ENCODE data around the gene SPDYE2. TPM values are rescaled to one million over a fixed set of nuclear protein-coding genes. Genes with fewer than 3 reads are reported as not detected.
A peak's percentile ranks its signal among the peaks of the same experiment; 100 is the strongest.
"Not testable (repeated sequence)": the region's sequence is repeated elsewhere in the genome, so short reads cannot be mapped to it uniquely, and the experiment has no call there.

SPDYE2 gene
- total and polyA plus RNA-seq, 9 of the 15 experiments (the other 6 are each of a cell fraction or from before 2014, with no cell fraction given), result 0.34 to 0.76 TPM; not detected in 7

DNA sequence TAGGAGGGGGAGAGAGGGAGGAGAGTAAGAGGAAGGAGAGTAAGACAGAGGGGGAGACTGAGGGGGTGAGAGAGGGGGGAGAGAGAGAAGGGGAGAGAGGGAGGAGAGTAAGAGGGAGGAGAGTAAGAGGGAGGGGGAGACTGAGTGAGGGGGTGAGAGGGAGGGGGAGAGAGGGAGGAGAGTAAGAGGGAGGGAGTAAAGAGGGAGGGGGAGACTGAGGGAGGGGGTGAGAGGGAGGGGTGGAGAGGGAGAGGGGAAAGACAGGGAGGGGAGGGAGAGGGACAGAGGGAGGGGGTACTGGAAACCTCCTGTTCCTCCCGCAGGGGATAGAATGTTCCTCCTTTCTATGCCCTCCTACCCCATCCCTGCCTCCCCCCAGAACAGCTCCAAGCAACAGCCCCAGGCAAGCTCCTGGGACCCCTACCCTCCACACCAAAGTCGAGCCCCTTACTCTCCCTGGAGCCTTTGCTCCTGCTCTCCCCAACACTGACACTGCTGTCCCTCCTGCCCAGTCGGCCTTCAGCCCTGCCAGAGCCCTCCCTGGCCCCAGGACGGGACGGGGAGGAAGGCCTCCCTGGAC is 38.3 kb upstream of the SPDYE2 start:
- WGBS (ENCODE audit: insufficient coverage, low coverage, missing lambda C conversion rate), result 51% methylated on average over 4 of the region's 5 CpGs
- H3K9me1 ChIP-seq (ENCODE audit: control insufficient read depth, insufficient read depth, low read length), result not testable (repeated sequence)

More for the DNA sequence above, 38.3 kb upstream of the SPDYE2 start:
- intact Hi-C loops (cut with micrococcal nuclease); ATAC-seq; FAIRE-seq; BruUV-seq (replicated peaks); H3K4me1 ChIP-seq (replicated peaks in 1 of 2; ENCODE audit: control insufficient read depth in 2 of 2, insufficient read depth in 2 of 2, low read length in 2 of 2); H3K27ac ChIP-seq (ENCODE audit: extremely low read depth, low read depth, low read length); POLR2A ChIA-PET; H3K27me3 ChIP-seq (ENCODE audit: control insufficient read depth in 2 of 2, insufficient read depth in 2 of 2, low read length in 2 of 2); CTCF ChIA-PET (ENCODE audit: low intra/inter-chr PET ratio); H3K79me2 ChIP-seq (ENCODE audit: control insufficient read depth, insufficient read depth, low read length); in situ Hi-C loops (cut with MboI); H3K36me3 ChIP-seq (ENCODE audit: control insufficient read depth, insufficient read depth, low read length); H3K9me3 ChIP-seq (replicated peaks; ENCODE audit: control insufficient read depth, insufficient read depth, low read depth, low read length); H4K20me1 ChIP-seq (replicated peaks; ENCODE audit: control insufficient read depth, insufficient read depth, low read length): not testable (repeated sequence)
- H3K9ac ChIP-seq (ENCODE audit: insufficient read depth in 1 of 2, low read depth in 2 of 2, low read length in 2 of 2), result peak overlapping the region; percentile 25 to 78; a peak in 2 of 4 replicates
- peak in 1 of 4 experiments; percentile 90 for DNase-seq (ENCODE audit: extremely low read depth in 1 of 4, low spot score in 3 of 4)
- peak; percentile 70; the same call in 1 of the 2 replicates for TF ChIP-seq ZBTB7A (IDR thresholded peaks at IDR 0.05; ENCODE audit: borderline replicate concordance, control insufficient read depth, low read depth, low read length)
- 0 out of 2 replicates have a peak, but pooled peaks have one; percentile 18 for TF ChIP-seq DPF2 (IDR thresholded peaks at IDR 0.05)
- TF ChIP-seq ZNF263 (CRISPR knock-in tag; IDR thresholded peaks at IDR 0.05; ENCODE audit: borderline replicate concordance), result peak; percentile 79; the same call in 1 of the 2 replicates
- TF ChIP-seq, protein P1, sequence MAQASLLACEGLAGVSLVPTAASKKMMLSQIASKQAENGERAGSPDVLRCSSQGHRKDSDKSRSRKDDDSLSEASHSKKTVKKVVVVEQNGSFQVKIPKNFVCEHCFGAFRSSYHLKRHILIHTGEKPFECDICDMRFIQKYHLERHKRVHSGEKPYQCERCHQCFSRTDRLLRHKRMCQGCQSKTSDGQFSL (CRISPR knock-in tag; IDR thresholded peaks at IDR 0.05), result peak; percentile 61; the same call in 1 of the 2 replicates
- TF ChIP-seq, protein P1 (tag; IDR thresholded peaks at IDR 0.05), result not testable (repeated sequence)
- TF ChIP-seq RBM22 (IDR thresholded peaks at IDR 0.05; ENCODE audit: low read depth, low read length, poor library complexity, severe bottlenecking), result peak; percentile 61
- TF ChIP-seq KDM4B (IDR thresholded peaks at IDR 0.05; ENCODE audit: borderline replicate concordance in 2 of 2, low read depth in 1 of 2), result 0 out of 4 replicates have a peak, but pooled peaks of 1 of the 2 experiments have one; percentile 42
- TF ChIP-seq, protein P2, sequence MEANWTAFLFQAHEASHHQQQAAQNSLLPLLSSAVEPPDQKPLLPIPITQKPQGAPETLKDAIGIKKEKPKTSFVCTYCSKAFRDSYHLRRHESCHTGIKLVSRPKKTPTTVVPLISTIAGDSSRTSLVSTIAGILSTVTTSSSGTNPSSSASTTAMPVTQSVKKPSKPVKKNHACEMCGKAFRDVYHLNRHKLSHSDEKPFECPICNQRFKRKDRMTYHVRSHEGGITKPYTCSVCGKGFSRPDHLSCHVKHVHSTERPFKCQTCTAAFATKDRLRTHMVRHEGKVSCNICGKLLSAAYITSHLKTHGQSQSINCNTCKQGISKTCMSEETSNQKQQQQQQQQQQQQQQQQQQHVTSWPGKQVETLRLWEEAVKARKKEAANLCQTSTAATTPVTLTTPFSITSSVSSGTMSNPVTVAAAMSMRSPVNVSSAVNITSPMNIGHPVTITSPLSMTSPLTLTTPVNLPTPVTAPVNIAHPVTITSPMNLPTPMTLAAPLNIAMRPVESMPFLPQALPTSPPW (CRISPR knock-in tag; IDR thresholded peaks at IDR 0.05), result peak; percentile 77
- peak; percentile 70 for TF ChIP-seq EGR1 (conservative IDR thresholded peaks at IDR 0.05)
- TF ChIP-seq, protein P3, sequence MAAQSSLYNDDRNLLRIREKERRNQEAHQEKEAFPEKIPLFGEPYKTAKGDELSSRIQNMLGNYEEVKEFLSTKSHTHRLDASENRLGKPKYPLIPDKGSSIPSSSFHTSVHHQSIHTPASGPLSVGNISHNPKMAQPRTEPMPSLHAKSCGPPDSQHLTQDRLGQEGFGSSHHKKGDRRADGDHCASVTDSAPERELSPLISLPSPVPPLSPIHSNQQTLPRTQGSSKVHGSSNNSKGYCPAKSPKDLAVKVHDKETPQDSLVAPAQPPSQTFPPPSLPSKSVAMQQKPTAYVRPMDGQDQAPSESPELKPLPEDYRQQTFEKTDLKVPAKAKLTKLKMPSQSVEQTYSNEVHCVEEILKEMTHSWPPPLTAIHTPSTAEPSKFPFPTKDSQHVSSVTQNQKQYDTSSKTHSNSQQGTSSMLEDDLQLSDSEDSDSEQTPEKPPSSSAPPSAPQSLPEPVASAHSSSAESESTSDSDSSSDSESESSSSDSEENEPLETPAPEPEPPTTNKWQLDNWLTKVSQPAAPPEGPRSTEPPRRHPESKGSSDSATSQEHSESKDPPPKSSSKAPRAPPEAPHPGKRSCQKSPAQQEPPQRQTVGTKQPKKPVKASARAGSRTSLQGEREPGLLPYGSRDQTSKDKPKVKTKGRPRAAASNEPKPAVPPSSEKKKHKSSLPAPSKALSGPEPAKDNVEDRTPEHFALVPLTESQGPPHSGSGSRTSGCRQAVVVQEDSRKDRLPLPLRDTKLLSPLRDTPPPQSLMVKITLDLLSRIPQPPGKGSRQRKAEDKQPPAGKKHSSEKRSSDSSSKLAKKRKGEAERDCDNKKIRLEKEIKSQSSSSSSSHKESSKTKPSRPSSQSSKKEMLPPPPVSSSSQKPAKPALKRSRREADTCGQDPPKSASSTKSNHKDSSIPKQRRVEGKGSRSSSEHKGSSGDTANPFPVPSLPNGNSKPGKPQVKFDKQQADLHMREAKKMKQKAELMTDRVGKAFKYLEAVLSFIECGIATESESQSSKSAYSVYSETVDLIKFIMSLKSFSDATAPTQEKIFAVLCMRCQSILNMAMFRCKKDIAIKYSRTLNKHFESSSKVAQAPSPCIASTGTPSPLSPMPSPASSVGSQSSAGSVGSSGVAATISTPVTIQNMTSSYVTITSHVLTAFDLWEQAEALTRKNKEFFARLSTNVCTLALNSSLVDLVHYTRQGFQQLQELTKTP (IDR thresholded peaks at IDR 0.05; ENCODE audit: low read depth in 1 of 2, partially characterized antibody in 2 of 2), result peak in 1 of 2 experiments; percentile 51
- TF ChIP-seq, protein P4, sequence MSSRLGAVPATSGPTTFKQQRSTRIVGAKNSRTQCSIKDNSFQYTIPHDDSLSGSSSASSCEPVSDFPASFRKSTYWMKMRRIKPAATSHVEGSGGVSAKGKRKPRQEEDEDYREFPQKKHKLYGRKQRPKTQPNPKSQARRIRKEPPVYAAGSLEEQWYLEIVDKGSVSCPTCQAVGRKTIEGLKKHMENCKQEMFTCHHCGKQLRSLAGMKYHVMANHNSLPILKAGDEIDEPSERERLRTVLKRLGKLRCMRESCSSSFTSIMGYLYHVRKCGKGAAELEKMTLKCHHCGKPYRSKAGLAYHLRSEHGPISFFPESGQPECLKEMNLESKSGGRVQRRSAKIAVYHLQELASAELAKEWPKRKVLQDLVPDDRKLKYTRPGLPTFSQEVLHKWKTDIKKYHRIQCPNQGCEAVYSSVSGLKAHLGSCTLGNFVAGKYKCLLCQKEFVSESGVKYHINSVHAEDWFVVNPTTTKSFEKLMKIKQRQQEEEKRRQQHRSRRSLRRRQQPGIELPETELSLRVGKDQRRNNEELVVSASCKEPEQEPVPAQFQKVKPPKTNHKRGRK (tag; IDR thresholded peaks at IDR 0.05), result peak; percentile 60; the same call in 1 of the 2 replicates
- peak overlapping the region; percentile 59; the same call in 1 of the 2 replicates for H2AFZ ChIP-seq (ENCODE audit: low read depth, low read length)
- peak overlapping the region; percentile 52 for H3K4me2 ChIP-seq (ENCODE audit: insufficient read depth, low read length)
- H3K4me3 ChIP-seq, result peak overlapping the region; percentile 31; the same call in 1 of the 2 replicates
